Measurements from ENCODE around the gene SEC14L1.

Gene SEC14L1

GRCh38 chr17:77245162-77245926 lies 104.6 kb downstream of the SEC14L1 start:
- Histone ChIP-seq H3K4me1 (ENCODE audit: insufficient read depth, low read length) (peaks cover 10% of the 10 kb centered on the region), H3K9me3 (ENCODE audit: insufficient read depth, low read length, severe bottlenecking) (no peaks in the 10 kb centered on the region), H3K4me3 (ENCODE audit: low read depth in 1 of 2, low read length in 2 of 2) (no peak overlapping the region), H2AFZ (ENCODE audit: low read depth, low read length) (no peak overlapping the region), H3K27ac (ENCODE audit: low read length) (no peak overlapping the region), H3K79me2 (ENCODE audit: insufficient read depth, low read length) (no peaks in the 10 kb centered on the region), H3K27me3 (ENCODE audit: insufficient read depth, low read length, poor library complexity) (peaks cover 4% of the 10 kb centered on the region), H3K4me2 (ENCODE audit: insufficient read depth, low read length) (no peak overlapping the region), H3K9ac (ENCODE audit: low read depth, low read length) (no peak overlapping the region), H3K36me3 (ENCODE audit: insufficient read depth, low read length) (no peaks in the 10 kb centered on the region), H4K20me1 (ENCODE audit: insufficient read depth, low read length) (no peaks in the 10 kb centered on the region)
- no peak for DNase-seq
- no peak for TF ChIP-seq CTCF (IDR thresholded peaks at IDR 0.05; ENCODE audit: borderline replicate concordance, extremely low read depth, low read length, poor library complexity, severe bottlenecking)
- no peak for TF ChIP-seq EZH2 (IDR thresholded peaks at IDR 0.05; ENCODE audit: borderline replicate concordance, low read depth, low read length, severe bottlenecking)
- ATAC-seq (ENCODE audit: insufficient read depth, low read depth) = no peak

GRCh38 chr17:77246110-77247047 lies 105.6 kb downstream of the SEC14L1 start:
- Histone ChIP-seq H4K20me1 (ENCODE audit: insufficient read depth, low read length) (no peaks in the 10 kb centered on the region), H3K4me2 (ENCODE audit: insufficient read depth, low read length) (peak overlapping the region; percentile 66), H3K27me3 (ENCODE audit: insufficient read depth, low read length, poor library complexity) (peaks cover 5% of the 10 kb centered on the region), H3K9ac (ENCODE audit: low read depth, low read length) (no peak overlapping the region; the same call in 1 of the 2 replicates), H3K4me3 (ENCODE audit: low read depth in 1 of 2, low read length in 2 of 2) (peak overlapping the region in 1 of 2 experiments; percentile 27; a peak in 1 of 4 replicates), H3K36me3 (ENCODE audit: insufficient read depth, low read length) (no peaks in the 10 kb centered on the region), H2AFZ (ENCODE audit: low read depth, low read length) (no peak overlapping the region), H3K27ac (ENCODE audit: low read length) (no peak overlapping the region), H3K4me1 (ENCODE audit: insufficient read depth, low read length) (peaks cover 10% of the 10 kb centered on the region), H3K9me3 (ENCODE audit: insufficient read depth, low read length, severe bottlenecking) (no peaks in the 10 kb centered on the region), H3K79me2 (ENCODE audit: insufficient read depth, low read length) (no peaks in the 10 kb centered on the region)
- DNase-seq (no peak), ATAC-seq (ENCODE audit: insufficient read depth, low read depth) (no peak)
- TF ChIP-seq EZH2 (IDR thresholded peaks at IDR 0.05; ENCODE audit: borderline replicate concordance, low read depth, low read length, severe bottlenecking) (no peak), CTCF (IDR thresholded peaks at IDR 0.05; ENCODE audit: borderline replicate concordance, extremely low read depth, low read length, poor library complexity, severe bottlenecking) (no peak)

GRCh38 chr17:77247048-77247541 lies 106.3 kb downstream of the SEC14L1 start:
- TF ChIP-seq CTCF (IDR thresholded peaks at IDR 0.05; ENCODE audit: borderline replicate concordance, extremely low read depth, low read length, poor library complexity, severe bottlenecking) (peak; percentile 94), EZH2 (IDR thresholded peaks at IDR 0.05; ENCODE audit: borderline replicate concordance, low read depth, low read length, severe bottlenecking) (no peak)
- Histone ChIP-seq H2AFZ (ENCODE audit: low read depth, low read length) (peak overlapping the region; percentile 61), H3K9ac (ENCODE audit: low read depth, low read length) (no peak overlapping the region; the same call in 1 of the 2 replicates), H3K27ac (ENCODE audit: low read length) (no peak overlapping the region), H3K9me3 (ENCODE audit: insufficient read depth, low read length, severe bottlenecking) (no peaks in the 10 kb centered on the region), H4K20me1 (ENCODE audit: insufficient read depth, low read length) (no peaks in the 10 kb centered on the region), H3K4me3 (ENCODE audit: low read depth in 1 of 2, low read length in 2 of 2) (peak overlapping the region in 1 of 2 experiments; percentile 37; a peak in 1 of 4 replicates), H3K4me2 (ENCODE audit: insufficient read depth, low read length) (peak overlapping the region; percentile 66), H3K36me3 (ENCODE audit: insufficient read depth, low read length) (no peaks in the 10 kb centered on the region), H3K4me1 (ENCODE audit: insufficient read depth, low read length) (peaks cover 10% of the 10 kb centered on the region), H3K79me2 (ENCODE audit: insufficient read depth, low read length) (no peaks in the 10 kb centered on the region), H3K27me3 (ENCODE audit: insufficient read depth, low read length, poor library complexity) (peaks cover 6% of the 10 kb centered on the region)
- ATAC-seq (ENCODE audit: insufficient read depth, low read depth) (peak; percentile 97), DNase-seq (peak; percentile 84)
